Occipital lobe (tissue), 2 donors: Measurements from ENCODE around the gene LRMDA. TPM values are rescaled to one million over a fixed set of nuclear protein-coding genes. Genes with fewer than 3 reads are reported as not detected.

Experiments
- DNase-seq: peaks from one replicate; lab custom pipeline; 2025; lab: John Stamatoyannopoulos, UW
- total RNA-seq: library from RNA; depleted of rRNA; stranded (reverse); fragments of >200 nt; gene quantifications from one replicate; pipeline ENCODE4 v1.2.3, GENCODE V29; 2014

Gene LRMDA
- total RNA-seq, 1 donor from 2014 or later, result 0.62 TPM

DNA sequence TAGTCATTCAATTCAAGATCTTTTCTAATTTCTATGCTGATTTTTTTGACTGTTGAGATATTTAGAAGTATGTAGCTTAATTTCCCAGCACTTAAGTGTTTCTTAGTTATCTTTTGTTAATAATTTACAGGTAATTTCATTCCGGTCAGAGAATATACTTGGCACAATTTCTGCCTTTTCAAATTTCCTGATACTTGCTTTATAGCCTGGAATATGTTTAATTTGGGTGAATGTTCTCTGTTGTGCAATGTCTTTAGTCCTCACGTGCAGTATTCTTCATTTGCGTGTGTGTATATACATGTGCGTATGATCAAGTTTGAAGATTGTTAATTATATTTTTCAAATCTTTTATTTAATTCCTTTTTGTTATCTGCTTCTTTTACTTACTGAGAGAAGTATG lies 989.3 kb downstream of the LRMDA start:
- no peak for DNase-seq

DNA sequence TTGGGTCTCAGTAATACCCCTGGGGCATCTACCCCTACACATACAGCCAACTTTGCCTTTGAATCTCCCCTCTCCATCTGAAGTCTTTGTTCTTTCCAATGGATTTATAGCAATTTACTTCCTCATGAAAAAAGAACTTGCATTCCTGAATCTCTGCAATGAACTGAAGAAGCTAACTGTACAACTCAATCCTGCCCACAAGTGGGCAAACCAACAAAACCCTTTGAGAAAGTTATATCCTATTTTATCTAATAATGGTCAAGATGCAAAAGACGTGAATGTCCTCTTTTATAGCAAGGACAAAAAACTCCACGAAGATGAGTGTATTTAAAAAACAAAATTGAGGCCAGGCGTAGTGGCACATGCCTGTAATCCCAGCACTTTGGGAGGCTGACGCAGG lies 991.3 kb downstream of the LRMDA start:
- DNase-seq, result no peak

GRCh38 chr10:76428551-76429367 lies 997.3 kb downstream of the LRMDA start:
- DNase-seq, result no peak

DNA sequence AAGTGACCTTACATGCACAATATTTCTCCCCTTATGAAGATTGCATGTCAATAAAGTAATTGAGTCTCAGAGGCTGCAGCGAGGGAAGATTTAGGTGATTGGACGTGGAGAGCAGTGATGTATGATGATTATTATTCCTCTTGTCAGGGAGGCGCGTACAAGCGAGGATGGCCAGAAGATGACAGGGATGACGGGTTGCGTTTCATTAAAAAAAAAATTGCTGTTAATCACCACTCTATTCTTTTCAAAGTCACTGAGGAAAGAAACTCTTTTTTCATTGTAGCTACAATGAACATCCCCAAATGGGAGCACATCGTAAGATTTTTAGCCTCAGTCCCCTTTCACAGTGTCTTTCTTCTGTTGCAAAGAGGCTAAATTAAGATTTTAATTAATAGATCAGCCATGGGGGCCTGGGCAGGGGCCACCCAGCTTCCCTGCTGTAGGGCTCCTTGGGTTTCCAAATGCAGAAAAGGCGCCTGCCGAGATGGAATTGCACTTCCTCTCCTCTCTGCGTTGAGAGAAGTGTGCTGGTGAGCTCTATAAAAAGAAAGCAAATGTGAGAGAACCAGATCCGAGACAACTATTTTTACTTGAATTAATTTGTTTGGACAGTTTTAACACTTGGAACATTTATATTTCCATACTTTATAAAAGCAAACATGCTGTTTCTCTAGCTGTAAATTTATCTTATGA lies 998.1 kb downstream of the LRMDA start:
- no peak for DNase-seq

DNA sequence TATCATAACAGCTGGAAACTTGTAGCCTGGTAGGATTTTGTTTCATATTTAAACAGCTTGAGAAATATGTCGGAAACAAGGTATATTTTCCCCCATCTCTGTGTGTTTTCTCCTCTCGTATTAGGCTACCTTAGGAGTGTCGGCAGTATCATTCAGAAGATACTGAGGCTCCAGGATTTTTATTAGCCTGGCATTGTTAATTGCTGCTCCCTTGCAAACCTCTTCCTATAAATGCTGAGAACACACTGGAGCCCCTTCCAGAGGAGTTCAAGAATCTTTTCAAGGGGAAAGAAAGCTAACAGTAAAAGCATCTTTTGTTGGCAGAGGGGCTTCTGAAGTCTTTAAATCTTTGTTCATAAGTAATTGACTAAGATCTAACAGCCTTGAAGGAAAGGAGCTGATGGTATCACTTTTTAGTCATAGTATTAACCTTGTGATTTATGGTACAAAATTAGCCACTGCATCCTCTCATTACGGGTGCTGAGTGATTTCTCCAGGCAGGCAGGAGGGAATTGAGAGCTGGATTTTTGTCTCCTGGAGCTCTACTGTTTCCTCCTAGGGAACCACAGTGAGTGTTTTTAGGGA lies 998.7 kb downstream of the LRMDA start:
- DNase-seq, result no peak

DNA sequence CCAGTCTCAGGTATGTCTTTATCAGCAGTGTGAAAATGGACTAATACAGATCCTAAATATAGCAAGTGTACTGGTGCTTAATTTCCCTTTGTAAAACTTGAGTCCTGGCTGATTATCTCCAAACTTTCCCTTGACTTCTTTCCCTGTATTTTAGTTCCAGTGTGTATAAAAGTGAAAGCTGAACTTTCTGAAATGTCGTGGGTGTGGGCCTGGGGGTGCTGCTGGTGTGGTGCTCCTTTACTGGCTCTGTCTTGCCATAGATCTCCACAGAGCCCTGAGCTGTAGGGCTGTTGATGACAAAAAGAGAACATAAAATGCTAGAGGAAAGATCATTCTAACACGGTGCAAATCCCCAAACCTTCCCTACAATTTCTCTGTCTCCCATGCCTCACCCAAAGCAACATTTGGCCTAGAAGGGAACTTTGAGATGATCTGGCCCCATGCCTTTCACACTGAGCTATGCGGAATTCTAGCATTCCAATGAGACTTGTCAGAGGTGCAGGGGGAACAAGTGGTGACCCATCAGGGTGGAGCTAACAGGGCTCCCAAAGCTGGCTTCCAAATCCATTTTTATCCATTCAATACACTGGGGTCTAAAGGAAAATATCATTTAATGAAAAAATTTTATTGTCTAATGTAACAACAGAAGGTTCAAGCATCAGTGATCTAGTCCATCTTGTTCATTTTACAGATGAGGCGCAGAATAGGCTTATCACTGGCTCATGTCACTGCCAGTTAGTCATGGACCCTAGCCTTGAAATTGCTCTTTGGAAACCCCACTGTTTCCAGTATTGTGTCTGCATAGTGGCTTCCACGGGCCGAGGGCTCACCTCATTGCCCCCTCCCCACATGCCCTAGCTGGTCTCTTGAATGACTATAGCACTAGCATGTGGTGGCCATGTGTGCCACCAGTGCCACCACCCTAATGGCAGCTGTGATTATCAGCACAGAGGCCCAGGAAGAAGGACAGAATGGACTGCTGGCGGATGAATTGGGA lies 1000.9 kb downstream of the LRMDA start:
- no peak for DNase-seq

DNA sequence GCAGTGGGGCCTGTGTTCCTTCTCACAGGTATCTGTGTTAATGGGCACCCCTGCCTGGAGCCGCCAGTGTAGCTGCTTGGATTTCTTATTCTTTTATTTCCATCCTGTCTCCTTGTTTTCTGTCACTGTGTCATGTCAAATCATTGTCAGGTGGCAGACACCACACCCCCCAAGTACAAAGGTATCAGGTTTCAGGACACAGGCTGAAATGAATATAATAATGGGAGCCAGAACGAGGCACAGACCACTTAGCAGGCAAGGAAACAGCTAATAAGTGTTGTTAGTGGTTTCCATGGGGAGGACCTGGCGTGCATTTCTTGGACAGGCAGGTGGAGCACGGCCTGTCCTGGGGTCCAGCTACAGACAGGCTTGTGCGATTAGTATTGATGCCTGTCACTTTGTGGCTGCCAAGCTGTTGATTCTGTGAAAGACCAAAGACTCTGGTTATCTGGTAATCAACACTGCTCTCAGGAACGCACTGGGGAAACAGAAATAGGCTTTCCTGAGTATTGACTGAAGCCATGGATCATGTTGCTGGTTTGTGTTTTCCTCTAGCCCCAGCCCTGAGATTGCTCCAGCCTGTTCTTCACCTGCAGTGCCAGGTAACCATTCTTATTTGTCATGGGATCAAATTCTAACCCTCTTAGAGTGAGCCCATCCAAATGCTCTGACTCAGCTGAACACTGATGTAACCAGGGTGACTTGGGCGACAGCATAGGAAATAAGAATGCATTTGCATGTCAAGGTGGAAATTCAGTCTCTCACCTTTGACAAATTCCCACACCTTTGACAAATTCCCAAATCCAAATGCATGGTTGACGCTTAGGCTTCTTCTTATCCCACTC lies 1002.0 kb downstream of the LRMDA start:
- DNase-seq, result no peak

GRCh38 chr10:76435157-76435556 lies 1003.7 kb downstream of the LRMDA start:
- DNase-seq, result no peak

GRCh38 chr10:76436401-76436811 lies 1005.0 kb downstream of the LRMDA start:
- no peak for DNase-seq

DNA sequence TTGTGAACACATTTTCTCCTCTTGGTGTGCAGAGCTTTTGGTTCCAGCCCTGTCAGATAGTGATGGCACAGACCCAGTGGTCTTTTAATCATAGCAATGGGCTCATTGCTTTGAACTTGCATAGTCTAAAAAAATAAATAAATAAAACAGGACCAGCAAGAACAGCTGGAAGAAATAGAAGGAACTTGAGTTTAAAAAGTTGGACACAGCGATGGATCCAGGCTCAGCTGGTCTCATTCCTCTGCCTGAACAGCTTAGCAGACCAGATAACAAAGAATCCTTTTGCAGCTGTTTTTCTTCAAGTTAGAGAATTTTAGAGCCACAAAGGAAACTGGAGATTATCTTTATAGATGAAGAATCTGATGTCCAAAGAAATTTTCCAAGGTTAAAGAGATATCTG lies 1005.6 kb downstream of the LRMDA start:
- no peak for DNase-seq

GRCh38 chr10:76440426-76440825 lies 1009.0 kb downstream of the LRMDA start:
- DNase-seq, result no peak

GRCh38 chr10:76442113-76442512 lies 1010.7 kb downstream of the LRMDA start:
- DNase-seq, result no peak

- DNase-seq, result no peak
Measured at GRCh38 chr10:76444034-76444800, 1012.8 kb downstream of the LRMDA start.

GRCh38 chr10:76447578-76447977 lies 1016.2 kb downstream of the LRMDA start:
- no peak for DNase-seq

DNA sequence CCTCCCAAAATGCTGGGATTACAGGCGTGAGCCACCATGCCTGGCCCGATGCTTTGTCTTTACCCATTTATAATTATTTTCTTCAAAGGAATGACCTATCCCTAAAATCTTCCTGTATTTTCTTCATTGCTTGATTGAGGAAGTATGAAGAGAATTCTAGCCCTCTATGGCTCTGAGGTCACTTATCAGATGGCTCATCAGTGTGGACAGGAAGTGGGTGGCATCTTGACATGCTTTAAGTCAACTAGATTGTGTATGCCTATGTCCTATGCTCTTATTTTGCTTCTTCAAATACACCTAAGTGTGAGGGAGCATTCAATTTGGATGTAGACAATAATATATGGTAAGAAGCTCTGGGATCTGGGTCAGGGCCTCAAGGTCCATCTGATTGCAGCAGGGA lies 1020.5 kb downstream of the LRMDA start:
- no peak for DNase-seq

DNA sequence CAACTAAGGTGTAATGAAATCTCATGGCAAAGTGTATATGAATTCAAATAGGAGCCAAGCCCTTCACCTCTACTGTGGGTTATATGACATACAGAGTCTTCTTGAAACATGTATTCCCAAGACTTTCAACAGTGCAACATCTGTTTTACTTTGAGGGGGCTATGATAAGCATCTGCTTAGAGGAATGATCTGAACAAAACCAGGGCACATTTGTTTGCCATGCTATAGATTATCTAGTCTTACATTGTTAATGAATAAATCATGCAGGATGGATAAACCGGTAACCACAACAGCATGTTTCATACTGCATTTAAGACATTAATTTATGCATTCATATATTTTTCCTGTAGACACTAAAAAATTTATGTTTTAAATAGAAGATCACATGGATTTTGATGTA lies 1021.9 kb downstream of the LRMDA start:
- no peak for DNase-seq

DNA sequence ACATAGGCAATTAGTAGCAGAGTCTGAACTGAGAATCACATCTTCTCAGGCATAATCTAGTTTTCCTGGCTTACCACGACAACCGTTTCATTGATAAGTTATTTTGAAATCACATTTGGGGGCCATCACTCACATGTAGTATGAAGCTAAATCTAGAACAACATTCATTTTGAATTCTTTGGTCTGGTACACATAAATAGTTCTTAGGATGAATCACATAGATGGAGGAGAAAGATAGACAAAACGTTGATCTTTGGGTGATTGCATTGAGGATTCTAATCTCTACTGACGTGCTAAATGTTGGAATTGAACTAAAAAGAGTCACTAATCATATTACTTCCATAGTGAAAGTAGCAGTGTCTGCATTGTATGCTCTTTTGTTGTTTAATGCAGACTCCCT lies 1022.6 kb downstream of the LRMDA start:
- DNase-seq, result no peak

DNA sequence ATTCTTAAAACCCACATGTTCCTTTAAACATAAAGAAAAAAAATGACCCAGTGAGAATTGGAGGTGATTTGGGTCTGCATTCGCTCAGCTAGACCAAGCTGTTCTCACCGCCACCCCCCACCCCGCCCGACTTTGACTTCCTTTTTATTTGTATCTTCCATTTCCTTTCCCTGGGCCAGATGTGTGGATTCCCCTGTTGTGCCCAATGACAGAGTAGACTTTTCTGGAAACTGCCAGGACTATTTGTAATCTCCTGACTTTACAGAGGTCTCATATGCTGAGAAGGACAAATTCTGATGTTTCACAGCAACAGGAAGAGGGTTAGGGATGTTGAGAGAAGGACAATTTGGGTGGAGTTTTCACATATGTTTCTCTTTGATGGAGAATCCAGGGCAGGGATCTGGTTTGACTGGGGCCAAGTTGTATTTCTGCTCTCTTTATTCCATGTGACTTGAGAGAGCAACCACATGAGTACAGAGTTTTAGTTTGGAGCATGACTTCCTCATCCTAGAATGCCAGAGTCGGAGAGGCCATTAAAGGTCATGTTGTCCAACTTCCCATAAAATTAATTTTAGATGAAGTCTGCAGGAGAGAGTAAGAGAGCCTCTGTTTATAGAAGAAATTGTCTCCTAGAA lies 1023.2 kb downstream of the LRMDA start:
- no peak for DNase-seq

DNA sequence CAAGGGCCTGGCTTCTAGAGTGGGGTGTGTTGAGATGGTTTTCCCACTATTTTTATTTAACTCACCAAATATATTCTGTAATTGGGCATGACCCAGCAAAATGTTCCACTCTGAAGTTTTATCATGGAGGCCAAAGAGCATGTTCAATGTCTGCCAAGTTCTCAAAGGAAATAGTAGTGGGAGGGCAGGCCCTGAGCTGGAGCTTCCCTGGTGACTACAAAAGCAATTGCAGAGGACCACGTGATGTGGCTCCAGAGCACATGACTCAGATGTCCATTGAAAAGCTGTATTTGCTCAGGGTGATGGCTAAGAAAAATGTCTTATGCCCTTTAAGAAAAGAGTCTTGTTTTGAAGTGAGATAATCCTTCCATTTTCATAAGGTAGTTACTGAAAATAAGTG lies 1024.8 kb downstream of the LRMDA start:
- no peak for DNase-seq
